HCT116 (cell line): ENCODE results near the gene ARHGEF18. TPM values are rescaled to one million over a fixed set of nuclear protein-coding genes. Genes with fewer than 3 reads are reported as not detected.

ENCODE experiments used
- ATAC-seq: fragments of 200-7000 bp; cut with Tn5 transposase; 2 replicates; pipeline ENCODE4 v1.9.1; 2020; ENCODE audit warnings: mild to moderate bottlenecking, moderate library complexity
- BruUV-seq: library from RNA; stranded (reverse); fragments of 400-500 nt; replicated peaks from 2 replicates; lab custom pipeline; 2021; lab: Mats Ljungman, UMichigan
- CTCF ChIA-PET: fragments of 300-600 bp; sonication (Branson Sonifier 250); formaldehyde crosslinking; loops from one replicate; lab custom pipeline; 2021; ENCODE audit warnings: antibody characterized with exemption; lab: Charles Lee
- POLR2A ChIA-PET: fragments of 300-600, 350-600 bp; sonication (Branson Sonifier 250); formaldehyde crosslinking; loops from one replicate; lab custom pipeline; 2021; ENCODE audit warnings: antibody characterized with exemption; lab: Charles Lee
- RAD21 ChIA-PET, 2 experiments: fragments of 300-600 bp; sonication (Branson Sonifier 250); formaldehyde crosslinking; loops; one replicate each; lab custom pipeline; 2023; ENCODE audit warnings: low total read pairs in 2 of 2; ENCODE audit not compliant: uncharacterized antibody in 2 of 2, unreplicated experiment in 2 of 2, low non-redundant PET in 1 of 2; lab: Charles Lee
- DNase-seq: peaks from one replicate; pipeline ENCODE4 v3.0.0-alpha.2; 2010; ENCODE audit warnings: low read depth, low spot score
- H2AFZ ChIP-seq: fragments of 200-600 bp; shearing (Covaris generic), sonication (generic); 2 replicates; pipeline ENCODE4 v1.6.1; 2017; ENCODE audit warnings: low read depth, mixed run types, mixed read lengths, antibody characterized with exemption, low read length; ENCODE audit not compliant: poor library complexity, severe bottlenecking
- H3K27ac ChIP-seq: 2 replicates; pipeline ENCODE4 v1.5.1; 2012; ENCODE audit warnings: low read depth, low read length
- H3K27me3 ChIP-seq: fragments of 200-600 bp; sonication (generic); 2 replicates; pipeline ENCODE4 v1.6.1; 2016; ENCODE audit warnings: mixed run types, low read length, mixed read lengths; ENCODE audit not compliant: insufficient read depth
- H3K36me3 ChIP-seq, 2 experiments: fragments of 200-500 bp in 1 of 2; fragments of 200-600 bp in 1 of 2; sonication (Bioruptor generic) in 1 of 2; sonication (generic) in 1 of 2; 2 replicates each; pipeline versions ENCODE4 v1.5.1 to v1.6.1; 2014 to 2016; ENCODE audit warnings: low read length in 2 of 2, inconsistent platforms in 1 of 2, mixed read lengths in 1 of 2, mixed run types in 1 of 2; ENCODE audit not compliant: insufficient read depth in 2 of 2, control insufficient read depth in 1 of 2
- H3K4me1 ChIP-seq, 2 experiments: fragments of 200-600 bp in 1 of 2; sonication (generic) in 1 of 2; 2 replicates each; pipeline versions ENCODE4 v1.5.1 to v1.6.1; 2012 to 2017; ENCODE audit warnings: low read length in 2 of 2, inconsistent platforms in 1 of 2, mild to moderate bottlenecking in 1 of 2, mixed read lengths in 1 of 2, mixed run types in 1 of 2, moderate library complexity in 1 of 2; ENCODE audit not compliant: insufficient read depth in 2 of 2, control insufficient read depth in 1 of 2
- H3K4me2 ChIP-seq: fragments of 200-600 bp; sonication (generic); 2 replicates; pipeline ENCODE4 v1.6.1; 2017; ENCODE audit warnings: mixed run types, low read length, mixed read lengths
- H3K4me3 ChIP-seq, 2 experiments: fragments of 200-600 bp in 1 of 2; sonication (generic) in 1 of 2; replicated peaks in 1 of 2; 2 replicates each; pipeline ENCODE4 v1.5.1; 2011 to 2016; ENCODE audit warnings: low read length in 2 of 2, control low read depth in 1 of 2, low read depth in 1 of 2, mild to moderate bottlenecking in 1 of 2, mixed read lengths in 1 of 2, mixed run types in 1 of 2
- H3K79me2 ChIP-seq: fragments of 200-600 bp; sonication (generic); 2 replicates; pipeline ENCODE4 v1.6.1; 2017; ENCODE audit warnings: mild to moderate bottlenecking, mixed run types, low read length, moderate library complexity, mixed read lengths; ENCODE audit not compliant: insufficient read depth
- H3K9ac ChIP-seq: fragments of 200-600 bp; sonication (generic); 2 replicates; pipeline ENCODE4 v1.6.1; 2016; ENCODE audit warnings: low read length, mixed read lengths
- H3K9me2 ChIP-seq: fragments of 200-600 bp; sonication (generic), shearing (Covaris generic); 2 replicates; pipeline ENCODE4 v1.6.1; 2017; ENCODE audit warnings: mixed run types, mild to moderate bottlenecking, moderate library complexity; ENCODE audit not compliant: insufficient read depth
- H3K9me3 ChIP-seq, 2 experiments: fragments of 200-500 bp in 1 of 2; fragments of 200-600 bp in 1 of 2; sonication (Bioruptor generic) in 1 of 2; sonication (generic) in 1 of 2; 2 replicates each; pipeline ENCODE4 v1.6.1; 2014 to 2017; ENCODE audit warnings: low read length in 2 of 2, mixed read lengths in 2 of 2, inconsistent platforms in 1 of 2, low read depth in 1 of 2, mild to moderate bottlenecking in 1 of 2, mixed run types in 1 of 2, moderate library complexity in 1 of 2; ENCODE audit not compliant: control insufficient read depth in 1 of 2, insufficient read depth in 1 of 2
- H4K20me1 ChIP-seq: fragments of 200-600 bp; sonication (generic), shearing (Covaris generic); 2 replicates; pipeline ENCODE4 v1.6.1; 2017; ENCODE audit warnings: mixed run types, mild to moderate bottlenecking, moderate library complexity; ENCODE audit not compliant: insufficient read depth
- CBX3 ChIP-seq: IDR thresholded peaks from 2 replicates; pipeline ENCODE4 v1.6.1; 2012; ENCODE audit warnings: low read depth
- EGR1 ChIP-seq: IDR thresholded peaks from 2 replicates; pipeline ENCODE4 v1.6.1; 2012; ENCODE audit warnings: low read depth
- ELF1 ChIP-seq: IDR thresholded peaks from 2 replicates; pipeline ENCODE4 v1.6.1; 2012; ENCODE audit warnings: low read depth, borderline replicate concordance
- EZH2 ChIP-seq: fragments of 200-600 bp; sonication (generic); IDR thresholded peaks from 2 replicates; pipeline ENCODE4 v1.6.1; 2017; ENCODE audit warnings: antibody characterized with exemption, mixed run types
- EZH2phosphoT487 ChIP-seq: fragments of 200-600 bp; IDR thresholded peaks from 2 replicates; pipeline ENCODE4 v1.6.1; 2018; ENCODE audit warnings: antibody characterized with exemption, borderline replicate concordance
- POLR2A ChIP-seq: IDR thresholded peaks from 2 replicates; pipeline ENCODE4 v1.7.0; 2011; ENCODE audit warnings: borderline replicate concordance; ENCODE audit not compliant: insufficient read depth, insufficient read length; ENCODE audit errors: extremely low read depth
- POLR2AphosphoS5 ChIP-seq: IDR thresholded peaks from 2 replicates; pipeline ENCODE4 v1.6.1; 2011; ENCODE audit warnings: mild to moderate bottlenecking, low read depth, low read length, moderate library complexity
- RAD21 ChIP-seq: IDR thresholded peaks from 2 replicates; pipeline ENCODE4 v1.6.1; 2012; ENCODE audit warnings: low read depth, mild to moderate bottlenecking
- SP1 ChIP-seq: IDR thresholded peaks from 2 replicates; pipeline ENCODE4 v1.6.1; 2012; ENCODE audit warnings: low read depth
- SRF ChIP-seq: IDR thresholded peaks from 2 replicates; pipeline ENCODE4 v1.6.1; 2012; ENCODE audit warnings: low read depth
- YY1 ChIP-seq: IDR thresholded peaks from 2 replicates; pipeline ENCODE4 v1.6.1; 2011; ENCODE audit warnings: low read length, low read depth, moderate library complexity, mild to moderate bottlenecking; ENCODE audit not compliant: insufficient replicate concordance; ENCODE audit errors: extremely low read depth
- ZNF274 ChIP-seq: fragments of 200-500 bp; sonication (Bioruptor generic); IDR thresholded peaks from 2 replicates; pipeline ENCODE4 v1.6.1; 2014; ENCODE audit warnings: mild to moderate bottlenecking, low read depth, low read length, inconsistent platforms
- intact Hi-C: fragments of 100-400 bp; cut with micrococcal nuclease; formaldehyde crosslinking; loops from 2 replicates; pipeline ENCODE4 v1.10.0; 2022
- total RNA-seq: library from RNA; stranded (reverse); gene quantifications from one replicate; pipeline ENCODE4 v1.2.1, GENCODE V29; 2021; ENCODE audit not compliant: unreplicated experiment
- TF ChIP-seq, protein P1 (sequence below), 3 experiments: fragments of 200-600 bp in 1 of 3; sonication (generic) in 1 of 3; IDR thresholded peaks in 2 of 3; conservative IDR thresholded peaks in 1 of 3; 2 replicates each; pipeline ENCODE4 v1.5.1; 2012 to 2017; ENCODE audit warnings: low read depth in 2 of 3, low read length in 2 of 3, antibody characterized with exemption in 1 of 3, borderline replicate concordance in 1 of 3, control low read depth in 1 of 3, mild to moderate bottlenecking in 1 of 3, mixed read lengths in 1 of 3, mixed run types in 1 of 3, moderate library complexity in 1 of 3; ENCODE audit not compliant: insufficient read depth in 1 of 3
- TF ChIP-seq, protein P2 (sequence below): IDR thresholded peaks from 2 replicates; pipeline ENCODE4 v1.6.1; 2012; ENCODE audit warnings: low read depth
- TF ChIP-seq, protein P3 (sequence below): IDR thresholded peaks from 2 replicates; pipeline ENCODE4 v1.6.1; 2012

The ARHGEF18 gene
- total RNA-seq, 1 experiment from 2014 or later: 32.2 TPM

DNA sequence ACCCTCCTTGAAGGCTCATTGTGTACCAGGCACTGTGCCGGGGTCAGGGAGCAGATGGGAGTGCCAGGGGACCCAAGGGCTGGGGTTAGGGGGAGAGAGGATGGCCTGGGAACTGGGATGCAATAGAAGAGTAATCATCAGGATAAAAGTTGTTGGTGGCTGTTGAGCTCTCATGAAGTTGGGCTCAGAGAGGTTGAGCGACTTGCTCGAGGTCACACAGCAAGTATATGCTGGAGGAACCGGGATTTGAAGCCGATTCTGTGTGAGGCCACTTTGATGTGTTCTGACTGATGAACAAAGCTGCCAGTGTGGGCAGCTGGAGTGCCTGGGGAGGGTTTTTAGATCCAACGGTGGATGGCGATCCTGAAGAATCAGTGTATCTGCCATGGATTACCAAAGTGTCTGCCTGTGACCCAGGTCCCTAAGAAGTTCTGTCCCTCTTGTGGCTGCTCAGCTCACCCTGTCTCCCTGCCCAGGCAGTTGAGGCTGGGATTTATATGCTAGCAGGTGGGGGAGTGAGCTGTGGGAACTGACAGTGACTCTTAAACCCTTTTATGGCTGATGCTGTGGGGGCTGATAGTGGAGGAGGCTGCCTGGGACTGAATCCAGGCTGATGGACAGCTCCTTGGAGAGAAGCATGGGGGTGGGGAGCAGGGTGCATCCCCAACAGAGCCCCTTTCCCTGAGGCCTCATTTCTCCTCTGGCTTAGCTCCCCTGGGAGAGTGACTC is 8.3 kb downstream of the ARHGEF18 start (continued):
- TF ChIP-seq, protein P1, sequence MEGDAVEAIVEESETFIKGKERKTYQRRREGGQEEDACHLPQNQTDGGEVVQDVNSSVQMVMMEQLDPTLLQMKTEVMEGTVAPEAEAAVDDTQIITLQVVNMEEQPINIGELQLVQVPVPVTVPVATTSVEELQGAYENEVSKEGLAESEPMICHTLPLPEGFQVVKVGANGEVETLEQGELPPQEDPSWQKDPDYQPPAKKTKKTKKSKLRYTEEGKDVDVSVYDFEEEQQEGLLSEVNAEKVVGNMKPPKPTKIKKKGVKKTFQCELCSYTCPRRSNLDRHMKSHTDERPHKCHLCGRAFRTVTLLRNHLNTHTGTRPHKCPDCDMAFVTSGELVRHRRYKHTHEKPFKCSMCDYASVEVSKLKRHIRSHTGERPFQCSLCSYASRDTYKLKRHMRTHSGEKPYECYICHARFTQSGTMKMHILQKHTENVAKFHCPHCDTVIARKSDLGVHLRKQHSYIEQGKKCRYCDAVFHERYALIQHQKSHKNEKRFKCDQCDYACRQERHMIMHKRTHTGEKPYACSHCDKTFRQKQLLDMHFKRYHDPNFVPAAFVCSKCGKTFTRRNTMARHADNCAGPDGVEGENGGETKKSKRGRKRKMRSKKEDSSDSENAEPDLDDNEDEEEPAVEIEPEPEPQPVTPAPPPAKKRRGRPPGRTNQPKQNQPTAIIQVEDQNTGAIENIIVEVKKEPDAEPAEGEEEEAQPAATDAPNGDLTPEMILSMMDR (IDR thresholded peaks at IDR 0.05 in 2 of 3, conservative IDR thresholded peaks at IDR 0.05 in 1 of 3; ENCODE audit: borderline replicate concordance in 1 of 3, insufficient read depth in 1 of 3, low read depth in 2 of 3, low read length in 2 of 3): no peak
- TF ChIP-seq SP1 (no peak), SRF (no peak), ELF1 (no peak)

DNA sequence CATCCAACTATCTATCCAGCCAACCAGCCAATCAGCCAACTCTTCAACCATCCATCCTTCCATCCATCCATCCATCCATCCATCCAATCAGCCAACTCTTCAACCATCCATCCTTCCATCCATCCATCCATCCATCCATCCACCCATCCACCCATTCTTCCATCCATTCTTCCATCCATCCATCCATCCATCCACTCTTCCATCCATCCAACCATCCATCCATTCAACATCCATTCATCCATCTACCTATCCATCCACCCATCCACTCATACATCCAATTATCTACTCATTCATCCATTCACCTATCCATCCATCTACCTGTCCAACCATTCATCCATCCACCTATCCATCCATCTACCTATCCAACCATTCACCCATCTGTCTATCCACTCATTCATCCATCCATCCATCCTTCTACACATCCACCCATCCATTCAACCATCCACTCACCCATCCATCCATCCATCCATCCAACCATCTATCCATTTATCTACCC is 9.4 kb downstream of the ARHGEF18 start:
- ATAC-seq: no peak
- POLR2A ChIA-PET: no interaction called here
- intact Hi-C loops: loop anchor here (10.0 kb wide), 1 partner anchor 327 kb away; the partner anchor contains the start of gene TRAPPC5
- TF ChIP-seq POLR2A (no peak), POLR2AphosphoS5 (no peak), RAD21 (no peak), CBX3 (no peak), SP1 (no peak), ELF1 (no peak), YY1 (no peak), ZNF274 (no peak), EZH2 (no peak), EZH2phosphoT487 (no peak), EGR1 (no peak), SRF (no peak)
- TF ChIP-seq, protein P2, sequence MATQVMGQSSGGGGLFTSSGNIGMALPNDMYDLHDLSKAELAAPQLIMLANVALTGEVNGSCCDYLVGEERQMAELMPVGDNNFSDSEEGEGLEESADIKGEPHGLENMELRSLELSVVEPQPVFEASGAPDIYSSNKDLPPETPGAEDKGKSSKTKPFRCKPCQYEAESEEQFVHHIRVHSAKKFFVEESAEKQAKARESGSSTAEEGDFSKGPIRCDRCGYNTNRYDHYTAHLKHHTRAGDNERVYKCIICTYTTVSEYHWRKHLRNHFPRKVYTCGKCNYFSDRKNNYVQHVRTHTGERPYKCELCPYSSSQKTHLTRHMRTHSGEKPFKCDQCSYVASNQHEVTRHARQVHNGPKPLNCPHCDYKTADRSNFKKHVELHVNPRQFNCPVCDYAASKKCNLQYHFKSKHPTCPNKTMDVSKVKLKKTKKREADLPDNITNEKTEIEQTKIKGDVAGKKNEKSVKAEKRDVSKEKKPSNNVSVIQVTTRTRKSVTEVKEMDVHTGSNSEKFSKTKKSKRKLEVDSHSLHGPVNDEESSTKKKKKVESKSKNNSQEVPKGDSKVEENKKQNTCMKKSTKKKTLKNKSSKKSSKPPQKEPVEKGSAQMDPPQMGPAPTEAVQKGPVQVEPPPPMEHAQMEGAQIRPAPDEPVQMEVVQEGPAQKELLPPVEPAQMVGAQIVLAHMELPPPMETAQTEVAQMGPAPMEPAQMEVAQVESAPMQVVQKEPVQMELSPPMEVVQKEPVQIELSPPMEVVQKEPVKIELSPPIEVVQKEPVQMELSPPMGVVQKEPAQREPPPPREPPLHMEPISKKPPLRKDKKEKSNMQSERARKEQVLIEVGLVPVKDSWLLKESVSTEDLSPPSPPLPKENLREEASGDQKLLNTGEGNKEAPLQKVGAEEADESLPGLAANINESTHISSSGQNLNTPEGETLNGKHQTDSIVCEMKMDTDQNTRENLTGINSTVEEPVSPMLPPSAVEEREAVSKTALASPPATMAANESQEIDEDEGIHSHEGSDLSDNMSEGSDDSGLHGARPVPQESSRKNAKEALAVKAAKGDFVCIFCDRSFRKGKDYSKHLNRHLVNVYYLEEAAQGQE: no peak
- TF ChIP-seq, protein P1 (IDR thresholded peaks at IDR 0.05 in 2 of 3, conservative IDR thresholded peaks at IDR 0.05 in 1 of 3; ENCODE audit: borderline replicate concordance in 1 of 3, insufficient read depth in 1 of 3, low read depth in 2 of 3, low read length in 2 of 3): no peak
- TF ChIP-seq, protein P3, sequence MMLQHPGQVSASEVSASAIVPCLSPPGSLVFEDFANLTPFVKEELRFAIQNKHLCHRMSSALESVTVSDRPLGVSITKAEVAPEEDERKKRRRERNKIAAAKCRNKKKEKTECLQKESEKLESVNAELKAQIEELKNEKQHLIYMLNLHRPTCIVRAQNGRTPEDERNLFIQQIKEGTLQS: no peak

More for the DNA sequence above, 9.4 kb downstream of the ARHGEF18 start:
- no peak overlapping the region for H3K4me2 ChIP-seq
- no peaks in the 10 kb centered on the region for H3K9me2 ChIP-seq
- H3K4me1 ChIP-seq: peaks cover 0 to 7% of the 10 kb centered on the region in 2 experiments; a peak in 1 of 4 replicates
- no peak for DNase-seq
- peaks cover 8% of the 10 kb centered on the region; the same call in 1 of the 2 replicates for H3K27me3 ChIP-seq
- H3K4me3 ChIP-seq: no peak overlapping the region
- ChIA-PET RAD21 (no interaction called here), CTCF (interaction anchor here (1.1 to 1.4 kb wide), 2 partner anchors 9 to 441 kb away, joined by 4 to 5 read pairs; no protein-coding TSS in a partner anchor)
- no peak overlapping the region for H3K9ac ChIP-seq
- H3K36me3 ChIP-seq: no peaks in the 10 kb centered on the region
- no peak overlapping the region for H2AFZ ChIP-seq
- H4K20me1 ChIP-seq: no peaks in the 10 kb centered on the region
- no peaks in the 10 kb centered on the region for H3K9me3 ChIP-seq
- no peak overlapping the region for H3K27ac ChIP-seq
- no peaks in the 10 kb centered on the region for H3K79me2 ChIP-seq
- no TSS peak for BruUV-seq
